Limb (tissue), 2 donors: ENCODE results near the gene TSPYL1.

Experiments used
- DNase-seq, 2 donors: peaks; one replicate each; pipeline ENCODE4 v3.0.0-alpha.2; 2016; ENCODE audit errors: extremely low spot score in 2 of 2

TSPYL1 gene

GRCh38 chr6:116263353-116263752 lies 16.4 kb downstream of the TSPYL1 start:
- DNase-seq: no peak

GRCh38 chr6:116258520-116258919 lies 21.2 kb downstream of the TSPYL1 start:
- no peak for DNase-seq

GRCh38 chr6:116256694-116257093 lies 23.0 kb downstream of the TSPYL1 start:
- DNase-seq: no peak

GRCh38 chr6:116255246-116255800 lies 24.4 kb downstream of the TSPYL1 start:
- DNase-seq: peak in 1 of 2 donors; percentile 30

GRCh38 chr6:116254297-116255056 lies 25.3 kb downstream of the TSPYL1 start:
- DNase-seq: no peak

- peak; percentile 95 to 96 for DNase-seq
These were observed 26.0 kb downstream of the TSPYL1 start, which contains the start of gene TSPYL4 for GRCh38 chr6:116253505-116254296. TSPYL4 (minus strand) TSS chr6:116254075; CDS start chr6:116254008, 67 bp downstream.

GRCh38 chr6:116253188-116253504 lies 26.6 kb downstream of the TSPYL1 start:
- DNase-seq: no peak

GRCh38 chr6:116251568-116252384 lies 28.0 kb downstream of the TSPYL1 start:
- DNase-seq: no peak

GRCh38 chr6:116248577-116248976 lies 31.2 kb downstream of the TSPYL1 start:
- DNase-seq: no peak

- no peak for DNase-seq
These were observed 32.4 kb downstream of the TSPYL1 start for GRCh38 chr6:116247285-116247684.

- DNase-seq: no peak
These were observed 33.6 kb downstream of the TSPYL1 start for GRCh38 chr6:116246089-116246488.

GRCh38 chr6:116244284-116244683 lies 35.4 kb downstream of the TSPYL1 start:
- no peak for DNase-seq

- DNase-seq: no peak
These were observed 39.9 kb downstream of the TSPYL1 start for GRCh38 chr6:116239856-116240255.

- no peak for DNase-seq
These were observed 40.5 kb downstream of the TSPYL1 start for GRCh38 chr6:116239256-116239655.

- no peak for DNase-seq
These were observed 41.6 kb downstream of the TSPYL1 start for GRCh38 chr6:116238083-116238482.

GRCh38 chr6:116234689-116235088 lies 45.0 kb downstream of the TSPYL1 start:
- DNase-seq: no peak

- peak; percentile 87 to 94 for DNase-seq
These were observed 50.3 kb downstream of the TSPYL1 start for GRCh38 chr6:116229287-116229913.
